GM12865 (cell line): ENCODE results near the gene SP4.
A peak's percentile ranks its signal among the peaks of the same experiment; 100 is the strongest.
"Not testable (repeated sequence)": the region's sequence is repeated elsewhere in the genome, so short reads cannot be mapped to it uniquely, and the experiment has no call there.

Experiments used
- DNase-seq: peaks from one replicate; pipeline ENCODE4 v3.0.0; 2010; ENCODE audit warnings: low read depth
- H3K4me3 ChIP-seq: 2 replicates; pipeline ENCODE4 v1.5.1; 2011; ENCODE audit warnings: mild to moderate bottlenecking, low read depth, low read length, control low read depth
- TF ChIP-seq, protein P1 (sequence below): IDR thresholded peaks from 2 replicates; pipeline ENCODE4 v1.5.1; 2011; ENCODE audit warnings: low read length, control low read depth, low read depth, inconsistent platforms; ENCODE audit not compliant: insufficient read depth; ENCODE audit errors: missing control alignments

The SP4 gene

DNA sequence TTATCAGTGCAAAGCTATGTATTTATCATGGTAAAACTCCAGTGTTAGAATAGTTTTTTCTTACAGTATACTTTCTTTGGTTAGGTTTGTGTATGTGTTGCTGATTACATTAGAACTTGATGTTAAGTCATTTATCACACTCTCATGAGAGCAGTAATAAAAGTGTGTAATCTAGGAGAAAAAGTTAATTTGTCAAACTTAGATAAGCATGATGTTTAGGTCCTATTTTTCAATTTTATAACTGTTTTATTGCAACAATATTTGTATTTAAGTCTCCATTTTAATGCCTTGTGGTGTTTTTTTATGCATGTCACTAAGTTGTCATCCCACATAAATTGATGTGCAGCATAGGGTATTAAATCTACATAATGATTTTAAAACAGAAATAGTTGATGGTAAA, 86.2 kb downstream of the SP4 start:
- no peak overlapping the region for H3K4me3 ChIP-seq
- DNase-seq: no peak
- TF ChIP-seq, protein P1, sequence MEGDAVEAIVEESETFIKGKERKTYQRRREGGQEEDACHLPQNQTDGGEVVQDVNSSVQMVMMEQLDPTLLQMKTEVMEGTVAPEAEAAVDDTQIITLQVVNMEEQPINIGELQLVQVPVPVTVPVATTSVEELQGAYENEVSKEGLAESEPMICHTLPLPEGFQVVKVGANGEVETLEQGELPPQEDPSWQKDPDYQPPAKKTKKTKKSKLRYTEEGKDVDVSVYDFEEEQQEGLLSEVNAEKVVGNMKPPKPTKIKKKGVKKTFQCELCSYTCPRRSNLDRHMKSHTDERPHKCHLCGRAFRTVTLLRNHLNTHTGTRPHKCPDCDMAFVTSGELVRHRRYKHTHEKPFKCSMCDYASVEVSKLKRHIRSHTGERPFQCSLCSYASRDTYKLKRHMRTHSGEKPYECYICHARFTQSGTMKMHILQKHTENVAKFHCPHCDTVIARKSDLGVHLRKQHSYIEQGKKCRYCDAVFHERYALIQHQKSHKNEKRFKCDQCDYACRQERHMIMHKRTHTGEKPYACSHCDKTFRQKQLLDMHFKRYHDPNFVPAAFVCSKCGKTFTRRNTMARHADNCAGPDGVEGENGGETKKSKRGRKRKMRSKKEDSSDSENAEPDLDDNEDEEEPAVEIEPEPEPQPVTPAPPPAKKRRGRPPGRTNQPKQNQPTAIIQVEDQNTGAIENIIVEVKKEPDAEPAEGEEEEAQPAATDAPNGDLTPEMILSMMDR: no peak

DNA sequence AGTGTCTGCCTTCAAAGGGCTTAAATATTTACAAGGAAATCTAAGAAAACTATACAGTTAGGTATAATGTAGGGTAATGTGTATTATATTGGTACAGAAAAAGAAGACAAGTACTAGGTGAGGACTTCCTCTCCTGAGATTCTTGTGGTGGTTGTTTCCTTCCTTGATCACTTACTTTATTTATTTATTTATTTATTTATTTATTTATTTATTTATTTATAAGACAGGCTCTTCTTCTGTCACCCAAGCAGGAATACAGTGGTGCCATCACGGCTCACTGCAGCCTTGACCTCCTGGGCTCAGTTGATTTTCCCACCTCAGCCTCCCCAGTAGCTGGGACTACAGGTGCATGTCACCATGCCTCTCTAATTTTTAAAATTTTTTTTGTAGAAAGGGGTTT, 96.8 kb downstream of the SP4 start:
- DNase-seq: no peak

DNA sequence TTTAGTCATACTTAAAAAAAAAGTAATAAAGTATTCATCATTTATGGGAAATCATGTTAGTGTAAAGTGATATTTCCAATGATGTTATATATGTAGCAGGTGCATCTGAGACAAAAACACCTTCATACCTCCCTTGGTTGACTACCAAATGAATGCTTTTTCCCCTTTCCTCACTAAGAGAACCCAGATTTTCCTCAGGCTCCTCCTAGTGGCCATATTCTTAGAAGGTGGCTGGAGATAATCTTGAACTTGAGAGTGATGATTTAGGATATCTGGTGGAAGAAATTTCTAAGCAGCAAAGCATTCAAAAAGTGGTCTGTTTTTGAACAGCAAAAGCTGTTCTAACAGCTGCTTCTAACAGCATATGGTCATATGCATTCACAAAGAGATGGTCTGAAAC, 98.1 kb downstream of the SP4 start:
- TF ChIP-seq, protein P1: peak; percentile 13
- no peak overlapping the region for H3K4me3 ChIP-seq
- peak; percentile 10 for DNase-seq

More for the DNA sequence above, 96.8 kb downstream of the SP4 start:
- H3K4me3 ChIP-seq: no peak overlapping the region
- TF ChIP-seq, protein P1: no peak

DNA sequence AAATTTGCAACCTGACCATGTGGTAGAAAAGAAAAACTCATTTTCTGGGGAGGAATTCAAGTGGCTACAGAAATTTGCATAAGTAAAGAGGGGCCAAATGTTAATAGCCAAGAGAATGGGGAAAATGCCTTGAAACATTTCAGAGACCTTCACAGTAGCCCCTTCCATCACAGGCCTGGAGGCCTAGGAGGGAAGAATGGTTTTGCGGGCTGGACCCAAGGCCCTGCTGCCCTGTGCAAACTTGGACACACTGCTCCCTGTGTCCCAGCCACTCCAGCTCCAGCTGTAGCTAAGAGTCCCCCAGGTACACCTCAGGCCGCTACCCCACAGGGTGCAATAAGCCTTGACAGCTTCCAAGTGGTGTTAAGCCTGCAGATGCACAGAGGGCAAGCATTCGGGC, 98.6 kb downstream of the SP4 start:
- H3K4me3 ChIP-seq: no peak overlapping the region
- DNase-seq: no peak
- TF ChIP-seq, protein P1: no peak

DNA sequence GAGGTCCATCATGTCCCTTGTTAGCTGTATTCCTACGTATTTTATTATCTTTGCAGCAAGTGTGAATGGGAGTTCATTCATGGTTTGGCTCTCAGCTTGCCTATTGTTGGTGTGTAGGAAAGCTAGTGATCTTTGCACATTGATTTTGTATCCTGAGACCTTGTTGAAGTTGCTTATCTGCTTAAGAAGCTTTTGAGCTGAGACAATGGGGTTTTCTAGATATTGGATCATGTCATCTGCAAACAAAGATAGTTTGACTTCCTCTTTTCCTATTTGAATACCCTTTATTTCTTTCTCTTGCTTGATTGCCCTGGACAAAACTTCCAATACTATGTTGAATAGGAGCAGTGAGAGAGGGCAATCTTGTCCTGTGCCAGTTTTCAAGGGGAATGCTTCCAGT, 104.6 kb downstream of the SP4 start:
- DNase-seq, H3K4me3 ChIP-seq: not testable (repeated sequence)

DNA sequence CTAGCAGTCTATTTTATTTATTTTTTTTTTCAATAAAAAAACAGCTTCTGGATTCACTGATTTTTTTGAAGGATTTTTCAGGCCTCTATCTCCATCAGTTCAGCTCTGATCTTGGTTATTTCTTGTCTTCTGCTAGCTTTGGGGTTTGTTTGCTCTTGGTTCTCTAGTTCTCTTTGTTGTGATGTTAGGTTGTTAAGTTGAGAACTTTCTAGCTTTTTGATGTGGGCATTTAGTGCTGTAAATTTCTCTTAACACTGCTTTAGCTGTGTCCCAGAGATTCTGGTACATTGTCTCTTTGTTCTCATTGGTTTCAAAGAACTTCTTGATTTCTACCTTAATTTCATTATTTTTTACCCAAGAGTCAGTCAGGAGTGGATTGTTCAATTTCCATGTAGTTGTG, 105.8 kb downstream of the SP4 start:
- not testable (repeated sequence) for H3K4me3 ChIP-seq, DNase-seq

DNA sequence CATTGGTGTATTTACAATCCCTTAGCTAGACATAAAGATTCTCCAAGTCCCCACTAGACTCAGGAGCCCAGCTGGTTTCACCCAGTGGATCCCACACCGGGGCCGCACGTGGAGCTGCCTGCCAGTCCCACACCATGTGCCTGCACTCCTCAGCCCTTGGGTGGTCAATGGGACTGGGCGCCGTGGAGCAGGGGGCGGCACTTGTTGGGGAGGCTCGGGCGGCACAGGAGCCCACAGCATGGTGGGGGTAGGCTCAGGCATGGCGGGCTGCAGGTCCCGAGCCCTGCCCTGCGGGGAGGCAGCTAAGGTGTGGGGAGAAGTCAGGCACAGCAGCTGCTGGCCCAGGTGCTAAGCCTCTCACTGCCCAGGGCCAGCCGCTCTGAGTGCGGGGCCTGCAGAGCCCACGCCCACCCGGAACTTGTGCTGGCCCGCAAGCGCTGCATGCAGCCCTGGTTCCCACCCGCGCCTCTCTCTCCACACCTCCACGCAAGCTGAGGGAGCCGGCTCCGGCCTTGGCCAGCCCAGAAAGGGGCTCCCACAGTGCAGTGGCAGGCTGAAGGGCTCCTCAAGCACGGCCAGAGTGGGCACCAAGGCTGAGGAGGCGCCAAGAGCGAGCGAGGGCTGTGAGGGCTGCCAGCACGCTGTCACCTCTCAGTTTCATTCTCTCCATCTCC, 108.7 kb downstream of the SP4 start:
- DNase-seq: not testable (repeated sequence)

DNA sequence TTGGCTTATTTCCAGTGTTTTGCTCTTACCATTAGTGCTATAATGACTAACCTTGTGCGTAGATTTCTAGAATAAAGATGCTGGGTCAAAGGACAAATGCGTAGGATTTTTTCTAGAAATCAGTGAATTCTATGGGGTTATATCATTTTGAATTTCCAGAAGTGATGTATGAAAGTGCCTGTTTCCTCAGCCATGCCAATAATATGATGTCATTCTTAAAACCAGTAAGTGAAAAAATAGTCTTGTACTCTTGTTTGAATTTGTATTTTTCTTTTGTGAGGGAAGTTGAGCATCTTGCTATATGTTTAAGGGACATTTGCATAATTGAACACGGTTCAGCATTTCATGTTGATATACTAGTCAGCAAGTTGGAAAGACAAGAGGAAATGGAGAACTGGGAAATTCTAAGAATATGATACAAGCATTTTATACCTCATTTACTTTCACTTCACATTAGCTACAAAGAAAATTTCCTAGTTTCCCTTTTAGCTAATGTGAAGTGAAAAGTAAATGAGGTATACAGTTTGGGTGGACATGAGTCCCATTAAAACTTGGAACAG, 111.1 kb downstream of the SP4 start:
- no peak for DNase-seq
- TF ChIP-seq, protein P1: no peak

More for the DNA sequence above, 108.7 kb downstream of the SP4 start:
- H3K4me3 ChIP-seq: not testable (repeated sequence)

More for the DNA sequence above, 111.1 kb downstream of the SP4 start:
- no peak overlapping the region for H3K4me3 ChIP-seq
